Karpas-422 (cell line): ENCODE measurements around the gene TDRD9. TPM values are rescaled to one million over a fixed set of nuclear protein-coding genes. Genes with fewer than 3 reads are reported as not detected.

Experiments used
- DNase-seq: peaks from one replicate; pipeline ENCODE4 v3.0.0-alpha.2; 2015
- H2AFZ ChIP-seq: fragments of 200-600 bp; sonication (generic); 2 replicates; pipeline ENCODE4 v1.6.1; 2014; ENCODE audit warnings: antibody characterized with exemption, low read length, mixed read lengths
- H3K27ac ChIP-seq: fragments of 200-600 bp; sonication (generic); 2 replicates; pipeline ENCODE4 v1.5.1; 2014; ENCODE audit warnings: mild to moderate bottlenecking, low read length, moderate library complexity
- H3K27me3 ChIP-seq: fragments of 200-600 bp; sonication (generic); 2 replicates; pipeline ENCODE4 v1.6.1; 2014; ENCODE audit warnings: low read length, mixed read lengths
- H3K36me3 ChIP-seq: fragments of 200-600 bp; sonication (generic); 2 replicates; pipeline ENCODE4 v1.6.1; 2014; ENCODE audit warnings: low read length, mixed read lengths; ENCODE audit not compliant: insufficient read depth
- H3K4me1 ChIP-seq: fragments of 200-600 bp; sonication (generic); 2 replicates; pipeline ENCODE4 v1.6.1; 2014; ENCODE audit warnings: mild to moderate bottlenecking, low read length, mixed read lengths
- H3K4me2 ChIP-seq: fragments of 200-600 bp; sonication (generic); 2 replicates; pipeline ENCODE4 v1.6.1; 2014; ENCODE audit warnings: low read length, low read depth, mild to moderate bottlenecking; ENCODE audit not compliant: poor library complexity, severe bottlenecking
- H3K4me3 ChIP-seq: fragments of 200-600 bp; sonication (generic); 2 replicates; pipeline ENCODE4 v1.5.1; 2014; ENCODE audit warnings: mild to moderate bottlenecking, antibody characterized with exemption, low read length, mixed read lengths
- H3K79me2 ChIP-seq: fragments of 200-600 bp; sonication (generic); 2 replicates; pipeline ENCODE4 v1.6.1; 2014; ENCODE audit warnings: mild to moderate bottlenecking, low read length, mixed read lengths
- H3K9ac ChIP-seq: fragments of 200-600 bp; sonication (generic); 2 replicates; pipeline ENCODE4 v1.6.0; 2014; ENCODE audit warnings: low read length
- H3K9me2 ChIP-seq: fragments of 200-600 bp; sonication (generic), shearing (Covaris generic); replicated peaks from 2 replicates; pipeline ENCODE4 v1.6.0; 2014; ENCODE audit warnings: mild to moderate bottlenecking, low read length, moderate library complexity; ENCODE audit not compliant: insufficient read depth
- H3K9me3 ChIP-seq: fragments of 300-700, 200-600 bp; sonication (generic); 2 replicates; pipeline ENCODE4 v1.6.1; 2014; ENCODE audit warnings: low read length, mixed read lengths
- H4K20me1 ChIP-seq: fragments of 200-600 bp; sonication (generic); 2 replicates; pipeline ENCODE4 v1.6.1; 2014; ENCODE audit warnings: mild to moderate bottlenecking, antibody characterized with exemption, low read length, low read depth; ENCODE audit not compliant: insufficient read depth
- total RNA-seq: library from RNA; depleted of rRNA; stranded (reverse); fragments of >200 nt; shearing (Covaris generic); gene quantifications from 2 replicates; pipeline ENCODE4 v1.2.3, GENCODE V29; 2014; ENCODE audit warnings: low replicate concordance

The TDRD9 gene
- total RNA-seq, 1 experiment from 2014 or later = not detected

DNA sequence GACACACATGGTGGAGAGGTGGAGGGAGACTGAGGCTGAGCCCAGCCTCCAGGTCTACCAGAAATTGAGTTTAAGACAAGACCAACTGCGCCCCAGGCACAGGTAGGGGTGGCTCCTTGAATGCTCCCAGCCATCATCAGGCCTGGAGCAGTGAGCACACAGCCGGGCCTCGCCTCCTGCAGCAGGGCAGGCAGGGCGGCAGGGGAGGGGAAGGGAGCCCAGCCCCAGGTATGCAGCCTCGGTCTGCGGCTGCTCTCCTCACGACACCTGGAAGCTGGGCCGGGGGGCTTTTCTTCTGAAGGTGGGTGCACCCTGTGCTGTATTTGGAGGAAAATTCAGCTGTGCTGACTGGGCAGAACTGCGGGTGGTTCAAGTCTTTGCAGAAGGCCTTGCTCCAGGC is 29.5 kb upstream of the TDRD9 start:
- no peak overlapping the region for H3K4me3 ChIP-seq
- H3K27ac ChIP-seq = no peak overlapping the region
- H3K9ac ChIP-seq = peak overlapping the region; percentile 36; the same call in 1 of the 2 replicates
- H3K4me1 ChIP-seq = peaks cover 13% of the 10 kb centered on the region
- H3K4me2 ChIP-seq = peak overlapping the region; percentile 46
- H4K20me1 ChIP-seq = no peaks in the 10 kb centered on the region
- DNase-seq = no peak
- no peaks in the 10 kb centered on the region for H3K36me3 ChIP-seq
- no peak overlapping the region for H2AFZ ChIP-seq
- H3K27me3 ChIP-seq = no peaks in the 10 kb centered on the region
- H3K9me2 ChIP-seq = no peaks in the 10 kb centered on the region
- no peaks in the 10 kb centered on the region for H3K79me2 ChIP-seq
- H3K9me3 ChIP-seq = no peaks in the 10 kb centered on the region

DNA sequence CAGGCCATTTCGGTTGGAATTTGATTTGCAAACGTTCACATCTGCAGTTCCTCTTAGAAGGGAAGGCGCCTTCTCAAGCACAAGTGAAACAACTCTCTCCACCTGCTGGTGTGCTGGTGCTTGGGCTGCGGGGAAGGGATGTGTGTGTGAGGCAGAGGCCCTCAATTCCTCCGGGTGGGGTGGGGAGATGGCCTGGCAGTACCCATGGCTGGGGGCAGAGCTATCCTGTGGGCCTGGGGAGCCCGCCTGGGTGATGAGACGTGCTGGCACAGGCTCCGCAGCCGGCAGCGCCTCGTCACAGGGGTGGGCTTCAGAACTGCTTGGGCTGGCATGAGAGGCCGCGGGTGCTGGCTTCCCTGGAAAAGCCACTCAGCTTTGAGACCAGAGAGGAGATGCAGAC is 28.9 kb upstream of the TDRD9 start:
- H3K9ac ChIP-seq = peak overlapping the region; percentile 36; the same call in 1 of the 2 replicates
- no peak overlapping the region for H2AFZ ChIP-seq
- DNase-seq = peak; percentile 82
- H3K27ac ChIP-seq = no peak overlapping the region
- H3K9me2 ChIP-seq = no peaks in the 10 kb centered on the region
- H3K36me3 ChIP-seq = no peaks in the 10 kb centered on the region
- H3K4me3 ChIP-seq = no peak overlapping the region
- H3K27me3 ChIP-seq = no peaks in the 10 kb centered on the region
- peak overlapping the region; percentile 46 for H3K4me2 ChIP-seq
- no peaks in the 10 kb centered on the region for H3K9me3 ChIP-seq
- peaks cover 13% of the 10 kb centered on the region for H3K4me1 ChIP-seq
- H4K20me1 ChIP-seq = no peaks in the 10 kb centered on the region
- H3K79me2 ChIP-seq = no peaks in the 10 kb centered on the region

GRCh38 chr14:103899833-103900232 is 28.4 kb upstream of the TDRD9 start:
- Histone ChIP-seq H3K4me2 (no peak overlapping the region), H3K9ac (no peak overlapping the region), H3K27ac (no peak overlapping the region), H3K27me3 (no peaks in the 10 kb centered on the region), H4K20me1 (no peaks in the 10 kb centered on the region), H3K79me2 (no peaks in the 10 kb centered on the region), H2AFZ (no peak overlapping the region), H3K9me3 (no peaks in the 10 kb centered on the region), H3K9me2 (no peaks in the 10 kb centered on the region), H3K36me3 (no peaks in the 10 kb centered on the region), H3K4me1 (peaks cover 13% of the 10 kb centered on the region), H3K4me3 (no peak overlapping the region)
- DNase-seq = no peak

GRCh38 chr14:103904493-103905107 is 23.7 kb upstream of the TDRD9 start:
- Histone ChIP-seq H3K36me3 (no peaks in the 10 kb centered on the region), H3K9me2 (no peaks in the 10 kb centered on the region), H3K4me1 (peaks cover 2% of the 10 kb centered on the region), H4K20me1 (no peaks in the 10 kb centered on the region), H3K27me3 (no peaks in the 10 kb centered on the region), H3K4me3 (no peak overlapping the region), H3K9ac (no peak overlapping the region), H2AFZ (no peak overlapping the region), H3K4me2 (no peak overlapping the region), H3K27ac (no peak overlapping the region), H3K9me3 (no peaks in the 10 kb centered on the region), H3K79me2 (no peaks in the 10 kb centered on the region)
- no peak for DNase-seq

DNA sequence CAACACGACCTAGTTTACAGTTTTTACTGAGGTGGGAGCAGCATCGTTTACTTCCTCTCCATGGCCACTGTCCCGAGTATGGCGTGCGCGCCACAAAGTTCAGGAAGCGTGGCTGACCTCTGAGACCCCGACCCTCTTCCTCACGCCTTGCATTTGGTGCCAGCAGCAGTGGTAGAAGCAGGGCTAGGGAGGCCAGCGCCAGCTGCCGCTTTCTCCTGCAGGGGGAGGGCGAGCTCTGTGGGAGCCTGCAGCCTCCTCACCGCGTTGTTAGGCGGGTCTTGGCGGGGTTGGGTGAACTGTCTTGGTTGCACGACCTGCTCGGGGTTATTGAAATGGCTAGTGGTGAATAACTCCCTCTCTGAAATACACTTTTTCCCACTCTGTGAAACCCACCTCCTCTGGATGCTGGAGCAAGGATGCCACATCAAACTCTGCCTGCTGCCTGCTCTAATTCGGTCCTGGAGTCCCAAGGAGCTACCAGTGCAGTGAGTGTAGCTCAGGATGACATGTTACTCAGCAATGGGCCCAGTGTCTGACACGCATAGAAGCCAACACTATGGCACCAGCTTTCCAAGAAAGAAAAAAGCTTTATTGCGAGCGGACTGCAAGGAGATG is 22.3 kb upstream of the TDRD9 start:
- no peak overlapping the region for H3K9ac ChIP-seq
- H3K79me2 ChIP-seq = no peaks in the 10 kb centered on the region
- H4K20me1 ChIP-seq = no peaks in the 10 kb centered on the region; the same call in 1 of the 2 replicates
- H3K36me3 ChIP-seq = no peaks in the 10 kb centered on the region
- no peak overlapping the region for H2AFZ ChIP-seq
- no peak overlapping the region for H3K4me2 ChIP-seq
- no peaks in the 10 kb centered on the region for H3K9me3 ChIP-seq
- no peak overlapping the region for H3K27ac ChIP-seq
- H3K4me3 ChIP-seq = no peak overlapping the region
- no peaks in the 10 kb centered on the region for H3K9me2 ChIP-seq
- H3K27me3 ChIP-seq = no peaks in the 10 kb centered on the region
- no peaks in the 10 kb centered on the region for H3K4me1 ChIP-seq
- no peak for DNase-seq

- Histone ChIP-seq H3K9me3 (no peaks in the 10 kb centered on the region), H3K27ac (no peak overlapping the region), H3K36me3 (peaks cover 19% of the 10 kb centered on the region; the same call in 1 of the 2 replicates), H3K4me3 (no peak overlapping the region), H3K9me2 (no peaks in the 10 kb centered on the region), H3K27me3 (no peaks in the 10 kb centered on the region), H3K4me2 (no peak overlapping the region), H2AFZ (no peak overlapping the region), H3K4me1 (no peaks in the 10 kb centered on the region), H3K9ac (no peak overlapping the region), H4K20me1 (peaks cover 6% of the 10 kb centered on the region; the same call in 1 of the 2 replicates), H3K79me2 (no peaks in the 10 kb centered on the region)
- DNase-seq = no peak
Observed at GRCh38 chr14:103908580-103908979, 19.7 kb upstream of the TDRD9 start.

GRCh38 chr14:103909531-103910261 is 18.6 kb upstream of the TDRD9 start:
- no peaks in the 10 kb centered on the region for H3K9me2 ChIP-seq
- H2AFZ ChIP-seq = no peak overlapping the region
- H3K27me3 ChIP-seq = no peaks in the 10 kb centered on the region
- no peak overlapping the region for H3K4me2 ChIP-seq
- H3K36me3 ChIP-seq = peaks cover 27% of the 10 kb centered on the region; the same call in 1 of the 2 replicates
- H3K9ac ChIP-seq = no peak overlapping the region
- H3K4me3 ChIP-seq = no peak overlapping the region
- H3K27ac ChIP-seq = no peak overlapping the region
- DNase-seq = no peak
- no peaks in the 10 kb centered on the region for H3K9me3 ChIP-seq
- no peaks in the 10 kb centered on the region for H3K4me1 ChIP-seq
- H4K20me1 ChIP-seq = peaks cover 6% of the 10 kb centered on the region; the same call in 1 of the 2 replicates
- H3K79me2 ChIP-seq = no peaks in the 10 kb centered on the region

DNA sequence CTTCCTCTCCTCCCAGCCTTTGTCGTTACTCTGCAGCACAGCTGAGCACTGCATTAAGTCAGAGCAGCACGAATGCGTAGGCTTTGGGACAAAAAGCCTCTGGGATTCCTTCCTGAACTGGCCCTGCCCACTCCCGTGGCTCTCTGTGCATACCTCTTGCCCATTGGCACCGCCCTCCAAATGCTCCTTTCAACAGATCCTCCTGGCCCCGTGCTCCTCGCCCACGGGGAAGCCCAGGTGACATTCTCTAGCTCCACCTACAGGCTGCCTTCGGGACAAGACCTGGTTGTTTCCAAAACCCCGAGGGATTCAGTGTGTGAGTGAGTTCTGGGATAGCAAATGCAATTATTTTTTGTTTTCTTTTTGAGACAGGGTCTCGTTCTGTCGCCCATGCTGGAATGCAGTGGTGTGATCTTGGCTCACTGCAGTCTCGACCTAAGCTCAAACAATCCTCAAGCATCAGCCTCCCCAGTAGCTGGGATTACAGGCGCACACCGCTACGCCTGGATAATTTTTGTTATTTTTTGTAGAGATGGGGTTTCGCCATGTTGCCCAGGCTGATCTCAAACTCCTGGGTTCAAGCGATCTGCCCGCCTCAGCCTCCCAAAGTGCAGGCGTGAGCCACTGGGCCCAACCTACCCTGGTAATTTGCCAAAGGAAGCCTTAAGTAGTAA is 17.9 kb upstream of the TDRD9 start:
- H3K36me3 ChIP-seq = peaks cover 31% of the 10 kb centered on the region; the same call in 1 of the 2 replicates
- no peaks in the 10 kb centered on the region for H3K9me3 ChIP-seq

More for the DNA sequence above, 17.9 kb upstream of the TDRD9 start:
- peak; percentile 81 for DNase-seq
- Histone ChIP-seq H3K9me2 (no peaks in the 10 kb centered on the region), H3K27ac (no peak overlapping the region), H3K4me3 (no peak overlapping the region), H4K20me1 (peaks cover 6% of the 10 kb centered on the region; the same call in 1 of the 2 replicates), H3K9ac (no peak overlapping the region), H3K4me1 (no peaks in the 10 kb centered on the region), H2AFZ (no peak overlapping the region), H3K27me3 (no peaks in the 10 kb centered on the region), H3K79me2 (no peaks in the 10 kb centered on the region), H3K4me2 (no peak overlapping the region)
